ENCODE data around the gene ELF2. TPM values are rescaled to one million over a fixed set of nuclear protein-coding genes. Genes with fewer than 3 reads are reported as not detected.

Gene ELF2
- total RNA-seq, 1 donor from 2014 or later = 44.4 TPM

DNA sequence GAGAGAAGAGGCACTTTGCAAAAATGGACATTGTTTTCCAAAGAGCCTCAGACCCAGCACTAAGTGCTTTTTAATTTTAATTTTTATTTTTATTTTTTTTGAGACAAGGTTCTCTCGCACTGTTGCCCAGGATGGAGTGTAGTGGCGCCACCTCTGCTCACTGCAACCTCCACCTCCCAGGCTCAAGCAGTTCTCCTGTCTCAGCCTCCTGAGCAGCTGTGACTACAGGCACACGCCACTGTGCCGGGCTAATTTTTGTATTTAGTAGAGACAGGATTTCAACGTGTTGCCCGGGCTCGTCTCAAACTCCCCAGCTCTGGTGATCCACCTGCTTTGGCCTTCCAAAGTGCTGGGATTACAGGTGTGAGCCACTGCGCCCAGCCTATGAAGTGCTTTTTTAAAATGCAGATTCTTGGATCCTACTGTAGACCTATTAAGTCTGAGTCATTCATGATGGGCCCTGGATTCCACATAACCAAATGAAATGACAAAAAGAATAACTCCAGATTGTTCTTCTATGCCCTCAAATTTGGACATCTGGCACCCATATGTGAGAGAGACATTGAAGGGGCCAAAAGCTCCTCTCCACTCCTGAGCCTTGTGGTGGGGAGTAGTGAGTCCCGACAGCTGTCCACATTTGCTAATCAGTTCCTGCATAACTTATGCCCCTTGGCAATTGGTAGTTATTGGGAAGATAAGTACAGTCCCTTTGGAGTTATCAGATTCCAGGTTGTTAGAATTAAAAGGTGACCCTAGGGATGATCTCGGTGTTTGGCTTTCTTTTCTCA, 157.9 kb downstream of the ELF2 start:
- no peak for DNase-seq (ENCODE audit: extremely low spot score in 2 of 2)
- H3K9me3 ChIP-seq = no peaks in the 10 kb centered on the region
- intact Hi-C loops (cut with DNase I) = no loop called here
- peaks cover 19% of the 10 kb centered on the region for H3K4me1 ChIP-seq
- no peaks in the 10 kb centered on the region for H3K36me3 ChIP-seq
- TF ChIP-seq POLR2AphosphoS5 (IDR thresholded peaks at IDR 0.05; ENCODE audit: insufficient read depth in 1 of 2, low read depth in 1 of 2) = no peak
- TF ChIP-seq, protein P1, sequence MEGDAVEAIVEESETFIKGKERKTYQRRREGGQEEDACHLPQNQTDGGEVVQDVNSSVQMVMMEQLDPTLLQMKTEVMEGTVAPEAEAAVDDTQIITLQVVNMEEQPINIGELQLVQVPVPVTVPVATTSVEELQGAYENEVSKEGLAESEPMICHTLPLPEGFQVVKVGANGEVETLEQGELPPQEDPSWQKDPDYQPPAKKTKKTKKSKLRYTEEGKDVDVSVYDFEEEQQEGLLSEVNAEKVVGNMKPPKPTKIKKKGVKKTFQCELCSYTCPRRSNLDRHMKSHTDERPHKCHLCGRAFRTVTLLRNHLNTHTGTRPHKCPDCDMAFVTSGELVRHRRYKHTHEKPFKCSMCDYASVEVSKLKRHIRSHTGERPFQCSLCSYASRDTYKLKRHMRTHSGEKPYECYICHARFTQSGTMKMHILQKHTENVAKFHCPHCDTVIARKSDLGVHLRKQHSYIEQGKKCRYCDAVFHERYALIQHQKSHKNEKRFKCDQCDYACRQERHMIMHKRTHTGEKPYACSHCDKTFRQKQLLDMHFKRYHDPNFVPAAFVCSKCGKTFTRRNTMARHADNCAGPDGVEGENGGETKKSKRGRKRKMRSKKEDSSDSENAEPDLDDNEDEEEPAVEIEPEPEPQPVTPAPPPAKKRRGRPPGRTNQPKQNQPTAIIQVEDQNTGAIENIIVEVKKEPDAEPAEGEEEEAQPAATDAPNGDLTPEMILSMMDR (IDR thresholded peaks at IDR 0.05) = no peak
- no peak for TF ChIP-seq POLR2A (IDR thresholded peaks at IDR 0.05)
- H3K27me3 ChIP-seq = no peaks in the 10 kb centered on the region
- no peak overlapping the region for H3K27ac ChIP-seq
- H3K4me3 ChIP-seq = no peak overlapping the region

DNA sequence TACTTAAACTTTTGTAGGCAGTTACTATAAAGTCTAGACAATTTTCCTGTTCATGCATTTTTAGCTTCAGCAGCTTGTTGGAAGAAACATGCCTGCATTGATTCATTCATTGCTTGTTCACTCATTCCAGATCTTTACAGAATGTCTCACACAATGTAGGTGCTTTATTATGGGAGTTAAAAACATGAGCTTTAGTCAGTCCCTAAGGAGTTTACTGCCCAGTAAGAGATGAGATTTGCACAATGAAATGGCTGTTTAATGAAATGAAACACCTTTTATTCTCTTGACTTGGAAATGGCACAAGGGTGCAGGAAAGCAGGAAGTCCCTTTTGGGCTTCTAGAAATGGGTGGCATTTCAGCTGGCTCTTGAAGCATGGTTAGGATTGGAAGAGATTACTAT, 158.5 kb downstream of the ELF2 start:
- intact Hi-C loops (cut with DNase I) = no loop called here
- Histone ChIP-seq H3K36me3 (no peaks in the 10 kb centered on the region), H3K9me3 (no peaks in the 10 kb centered on the region), H3K27ac (no peak overlapping the region), H3K27me3 (no peaks in the 10 kb centered on the region), H3K4me1 (peaks cover 24% of the 10 kb centered on the region), H3K4me3 (no peak overlapping the region)
- no peak for TF ChIP-seq POLR2A (IDR thresholded peaks at IDR 0.05)
- TF ChIP-seq, protein P1 (IDR thresholded peaks at IDR 0.05) = no peak
- TF ChIP-seq POLR2AphosphoS5 (IDR thresholded peaks at IDR 0.05; ENCODE audit: insufficient read depth in 1 of 2, low read depth in 1 of 2) = no peak
- DNase-seq (ENCODE audit: extremely low spot score in 2 of 2) = no peak

DNA sequence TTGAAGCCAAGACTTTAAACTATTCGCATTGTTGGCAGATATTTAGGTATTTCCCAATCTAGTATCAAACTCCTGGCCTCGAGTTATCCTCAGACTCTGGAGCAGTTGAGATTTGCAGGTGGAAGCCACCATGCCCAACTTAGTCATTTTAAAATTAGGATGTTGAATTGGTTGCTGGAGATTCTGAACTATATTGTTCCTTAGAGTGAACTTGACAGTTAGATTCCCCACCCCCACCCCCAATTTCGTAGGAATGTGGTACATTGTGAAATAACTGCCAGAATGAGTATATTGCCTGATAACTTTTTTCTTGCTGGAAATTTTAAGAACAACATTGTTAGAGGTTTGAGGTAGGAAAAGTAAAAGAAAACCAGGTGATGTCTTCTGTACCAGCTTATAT, 159.2 kb downstream of the ELF2 start:
- H3K36me3 ChIP-seq = no peaks in the 10 kb centered on the region
- H3K4me1 ChIP-seq = peaks cover 24% of the 10 kb centered on the region
- no peak for DNase-seq (ENCODE audit: extremely low spot score in 2 of 2)
- TF ChIP-seq POLR2AphosphoS5 (IDR thresholded peaks at IDR 0.05; ENCODE audit: insufficient read depth in 1 of 2, low read depth in 1 of 2) (no peak), POLR2A (IDR thresholded peaks at IDR 0.05) (no peak)
- TF ChIP-seq, protein P1 (IDR thresholded peaks at IDR 0.05) = no peak
- no peaks in the 10 kb centered on the region for H3K9me3 ChIP-seq
- no peak overlapping the region for H3K4me3 ChIP-seq
- H3K27me3 ChIP-seq = no peaks in the 10 kb centered on the region
- intact Hi-C loops (cut with DNase I) = no loop called here
- H3K27ac ChIP-seq = no peak overlapping the region

DNA sequence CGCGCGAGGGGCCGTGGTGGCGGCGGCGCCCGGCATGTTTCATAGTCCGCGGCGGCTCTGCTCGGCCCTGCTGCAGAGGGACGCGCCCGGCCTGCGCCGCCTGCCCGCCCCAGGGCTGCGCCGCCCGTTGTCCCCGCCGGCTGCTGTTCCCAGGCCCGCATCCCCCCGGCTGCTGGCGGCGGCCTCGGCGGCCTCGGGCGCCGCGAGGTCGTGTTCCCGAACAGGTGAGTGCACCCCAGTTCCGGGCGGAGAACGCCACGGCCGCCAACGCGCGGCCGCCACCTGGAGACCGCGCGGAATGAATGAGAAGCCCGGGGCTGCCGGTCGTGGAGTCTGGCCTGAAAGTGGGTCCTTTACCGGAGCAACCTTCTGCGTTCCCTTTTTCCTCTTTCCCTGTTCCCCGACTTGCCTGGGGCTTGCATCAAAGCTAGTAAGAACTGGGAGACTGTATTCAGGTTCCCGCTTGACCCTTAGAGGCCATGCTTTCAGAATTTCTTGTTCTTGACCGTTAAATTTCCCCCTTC, 161.0 kb downstream of the ELF2 start:
- H3K4me1 ChIP-seq = peaks cover 24% of the 10 kb centered on the region

More for the DNA sequence above, 161.0 kb downstream of the ELF2 start:
- intact Hi-C loops (cut with DNase I) = no loop called here
- peak overlapping the region; percentile 93 for H3K27ac ChIP-seq
- H3K27me3 ChIP-seq = no peaks in the 10 kb centered on the region
- no peak for TF ChIP-seq POLR2AphosphoS5 (IDR thresholded peaks at IDR 0.05; ENCODE audit: insufficient read depth in 1 of 2, low read depth in 1 of 2)
- TF ChIP-seq, protein P1 (IDR thresholded peaks at IDR 0.05) = no peak
- no peak for TF ChIP-seq POLR2A (IDR thresholded peaks at IDR 0.05)
- DNase-seq (ENCODE audit: extremely low spot score in 2 of 2) = no peak
- H3K36me3 ChIP-seq = no peaks in the 10 kb centered on the region
- H3K9me3 ChIP-seq = no peaks in the 10 kb centered on the region
- H3K4me3 ChIP-seq = peak overlapping the region; percentile 58 to 85

Measured in vagina (tissue), 2 donors.